ENCODE data around the gene NRL.
"Not testable (repeated sequence)": the region's sequence is repeated elsewhere in the genome, so short reads cannot be mapped to it uniquely, and the experiment has no call there.

The NRL gene

DNA sequence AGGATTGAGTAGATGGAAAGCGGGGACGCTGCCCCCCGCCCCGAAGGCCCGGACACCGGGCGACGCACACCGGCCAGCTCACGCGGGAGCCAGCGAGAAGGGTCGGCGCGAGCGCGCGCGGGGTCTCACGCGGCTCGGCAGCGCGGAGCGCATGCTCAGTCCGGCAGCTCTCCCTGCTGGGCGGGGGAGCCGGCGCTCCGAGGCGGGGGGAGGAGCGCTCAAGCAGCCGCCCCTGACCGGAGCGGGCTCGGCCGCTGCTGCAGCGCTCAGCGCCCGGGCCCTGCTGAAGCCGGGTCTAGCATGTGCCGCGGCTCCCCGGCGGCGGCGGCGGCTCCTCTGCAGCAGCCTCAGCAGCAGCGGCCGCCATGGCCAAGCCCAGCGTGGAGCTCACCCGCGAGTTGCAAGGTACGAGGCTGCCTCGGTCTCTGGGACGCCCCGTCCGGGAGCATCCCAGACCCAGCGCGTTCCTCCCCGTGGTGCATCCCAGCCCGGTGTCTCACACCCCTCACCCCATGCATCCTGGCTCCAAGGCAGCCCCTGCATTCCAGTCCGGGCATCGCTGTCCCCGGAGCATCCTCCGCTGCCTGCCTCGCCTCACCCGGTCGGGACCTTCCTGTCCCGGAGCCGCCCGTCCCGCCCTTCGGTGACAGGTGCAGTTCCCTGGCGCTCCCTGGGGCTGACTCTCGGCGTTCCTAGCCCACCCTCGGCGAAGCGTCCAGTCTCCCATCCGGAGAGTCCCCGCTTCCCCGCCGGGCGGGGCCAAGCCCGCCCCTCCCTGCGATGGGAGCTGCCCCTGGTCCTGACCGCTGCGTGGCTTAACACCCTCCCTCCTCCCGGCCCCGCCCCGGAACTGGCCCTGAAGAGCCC is 62.7 kb downstream of the NRL start, which contains the start of gene CARMIL3:
CARMIL3 (plus strand) TSS at position 221 of the 867 bp plus-strand sequence; CDS start at position 366, 145 bp downstream.
- DNase-seq (ENCODE audit: low spot score), result peak; percentile 83

DNA sequence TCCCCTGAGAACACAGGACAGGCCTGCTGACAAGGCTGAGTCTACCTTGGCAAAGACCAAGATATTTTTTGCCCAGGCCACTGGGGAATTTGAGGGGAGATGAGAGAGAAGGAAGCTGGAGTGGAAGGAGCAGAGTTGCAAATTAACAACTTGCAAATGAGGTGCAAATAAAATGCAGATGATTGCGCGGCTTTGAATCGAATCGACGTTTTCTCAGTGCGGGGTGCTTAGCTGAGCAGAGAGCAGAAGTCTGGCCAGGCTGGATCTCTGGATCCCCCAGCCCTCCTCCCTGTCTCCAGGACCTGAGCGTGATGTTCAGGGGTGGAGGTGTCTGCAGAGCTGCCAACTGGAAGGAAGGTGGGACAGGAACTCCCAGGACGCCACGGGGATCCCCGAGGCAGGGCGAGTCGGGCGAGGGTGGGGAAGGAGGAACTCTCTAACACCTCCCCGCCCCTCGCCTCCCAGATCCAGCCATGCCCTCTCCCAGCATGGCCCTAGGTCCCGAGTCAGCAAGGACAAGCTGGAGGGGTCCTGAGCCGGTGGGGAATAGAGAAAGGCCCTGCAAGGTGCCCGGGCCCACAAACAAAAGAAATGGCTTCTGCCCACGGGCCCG is 63.5 kb downstream of the NRL start:
- DNase-seq (ENCODE audit: low spot score), result no peak

DNA sequence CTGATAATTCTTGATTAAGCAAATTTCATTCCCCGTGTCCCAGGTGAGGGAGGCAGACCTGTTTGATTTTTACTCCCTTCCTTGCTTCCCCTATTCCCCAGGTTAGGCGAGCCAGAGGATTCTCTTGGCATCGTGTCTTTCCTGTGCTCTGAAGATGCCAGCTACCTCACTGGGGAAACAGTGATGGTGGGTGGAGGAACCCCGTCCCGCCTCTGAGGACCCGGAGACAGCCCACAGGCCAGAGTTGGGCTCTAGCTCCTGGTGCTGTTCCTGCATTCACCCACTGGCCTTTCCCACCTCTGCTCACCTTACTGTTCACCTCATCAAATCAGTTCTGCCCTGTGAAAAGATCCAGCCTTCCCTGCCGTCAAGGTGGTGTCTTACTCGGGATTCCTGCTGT is 64.0 kb downstream of the NRL start:
- not testable (repeated sequence) for DNase-seq (ENCODE audit: low spot score)

DNA sequence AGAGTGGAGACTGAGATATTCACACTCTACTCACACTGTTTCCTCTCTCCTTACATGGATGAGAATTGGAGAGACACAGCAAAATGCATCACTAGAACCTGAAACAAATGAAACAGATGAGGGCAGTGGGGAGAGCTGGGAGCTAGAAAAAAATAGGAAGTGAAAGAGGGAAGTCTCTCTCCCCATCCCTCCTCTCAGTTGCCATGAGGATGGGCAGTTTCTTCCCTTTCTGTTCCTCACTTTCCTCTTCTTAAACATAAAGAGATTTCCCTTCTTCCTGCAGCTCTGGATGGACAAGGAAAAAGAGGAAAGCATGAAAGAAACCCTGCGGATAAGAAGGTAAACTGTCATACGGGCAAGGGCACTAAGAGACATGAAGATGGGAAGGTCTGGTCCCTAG is 65.7 kb downstream of the NRL start:
- peak; percentile 3 for DNase-seq (ENCODE audit: low spot score)

DNA sequence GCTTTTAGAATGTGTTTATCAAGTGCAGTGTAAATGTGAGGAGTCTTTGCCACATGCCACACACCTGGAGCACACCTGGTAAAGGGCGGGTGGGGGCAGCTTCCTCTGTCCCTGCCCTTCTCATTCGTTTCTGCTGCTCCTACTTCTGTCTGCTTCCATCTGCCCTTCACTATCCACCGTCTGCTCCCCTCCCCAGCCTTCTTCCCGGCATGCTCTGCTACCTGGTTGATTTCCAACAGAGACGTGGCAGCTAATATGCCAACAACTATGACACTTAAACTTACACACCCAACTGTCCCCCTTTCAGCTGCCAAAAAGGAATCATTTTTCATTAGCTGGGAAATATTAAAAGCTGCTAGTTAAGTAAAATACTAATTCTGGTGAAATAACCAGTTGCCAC is 72.0 kb downstream of the NRL start:
- no peak for DNase-seq (ENCODE audit: low spot score)

DNA sequence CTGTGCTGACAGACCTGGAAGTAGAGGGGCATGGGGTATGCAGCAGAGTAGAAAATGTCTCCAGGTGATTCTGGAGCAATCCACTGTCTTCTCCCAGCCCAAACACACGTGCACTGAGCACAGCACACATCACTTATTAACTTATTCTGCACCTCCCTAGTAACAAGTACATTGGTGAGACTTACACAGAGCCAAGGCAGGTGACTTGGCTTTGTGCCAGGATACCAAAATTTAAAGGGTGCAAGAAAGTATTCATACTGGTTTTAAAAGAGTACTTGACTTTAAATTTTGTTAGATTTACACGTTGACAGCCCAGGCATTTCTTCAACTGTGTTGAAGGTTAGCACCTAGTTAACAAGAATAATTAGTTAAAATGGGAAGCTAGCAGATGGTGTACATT is 74.1 kb downstream of the NRL start:
- no peak for DNase-seq (ENCODE audit: low spot score)

DNA sequence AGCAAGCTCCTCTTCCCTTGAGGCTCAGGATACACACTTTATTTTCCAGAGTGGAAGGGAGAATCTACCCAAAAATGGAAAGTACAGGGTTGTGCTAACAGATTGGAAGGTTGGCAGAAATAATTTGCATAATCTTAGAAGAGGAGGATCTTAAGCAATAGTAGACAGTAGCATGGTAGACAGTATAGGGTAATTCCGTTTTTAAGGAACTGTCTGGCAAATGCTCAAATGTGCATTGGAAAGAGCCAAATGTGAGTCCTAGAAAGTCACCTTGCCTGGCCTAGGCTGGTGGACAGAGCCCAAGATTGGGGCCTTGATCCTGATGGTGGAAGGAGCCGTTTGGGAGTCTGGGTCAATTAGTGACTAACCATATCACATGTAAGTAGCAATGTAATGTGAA is 76.1 kb downstream of the NRL start:
- no peak for DNase-seq (ENCODE audit: low spot score)

DNA sequence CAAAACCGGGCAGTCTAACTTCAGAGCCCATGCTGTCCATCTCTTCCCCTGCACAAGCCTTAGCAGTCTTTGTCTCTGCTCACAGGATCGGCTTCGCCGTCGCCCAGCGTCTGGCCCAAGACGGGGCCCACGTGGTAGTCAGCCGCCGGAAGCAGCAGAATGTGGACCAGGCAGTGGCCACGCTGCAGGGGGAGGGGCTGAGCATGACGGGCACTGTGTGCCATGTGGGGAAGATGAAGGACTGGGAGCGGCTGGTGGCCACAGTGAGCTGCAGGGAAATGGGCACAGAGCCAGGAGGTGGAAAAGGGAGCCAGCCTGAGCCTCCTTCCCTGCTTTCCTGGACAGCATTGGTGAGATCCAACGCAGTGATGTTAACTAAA is 77.1 kb downstream of the NRL start:
- no peak for DNase-seq (ENCODE audit: low spot score)

DNA sequence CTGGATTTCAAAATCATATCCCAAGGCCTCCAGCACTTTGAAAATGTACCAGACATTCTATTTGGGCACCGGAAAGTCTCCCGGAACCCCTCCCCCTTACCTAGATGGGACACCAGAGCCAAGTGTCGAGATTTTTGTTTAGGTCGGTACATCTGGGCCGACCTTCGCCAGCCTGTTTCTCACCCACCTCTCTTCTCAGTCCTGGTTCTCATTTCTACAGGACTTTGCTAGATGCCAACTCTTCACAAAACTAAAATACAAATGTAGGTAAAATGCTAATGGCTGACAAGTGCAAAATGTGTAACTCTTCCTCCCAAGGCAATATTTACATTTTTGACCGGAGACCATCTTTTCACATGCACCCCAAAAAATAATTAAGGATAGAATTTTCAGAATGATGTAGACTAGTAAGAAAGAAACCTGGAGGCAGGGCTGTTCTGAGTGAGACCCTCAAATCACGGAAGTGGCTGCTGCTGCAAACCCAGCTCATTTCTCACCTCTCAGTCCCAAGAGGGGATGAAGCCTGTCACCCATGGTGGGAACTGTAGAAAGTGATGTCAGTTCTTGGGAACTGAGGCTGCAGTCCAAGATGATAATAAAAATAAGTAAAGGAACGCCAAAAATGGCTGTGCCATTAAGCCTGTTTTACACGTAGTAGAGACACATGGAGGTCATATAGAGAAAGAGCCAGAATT is 77.6 kb downstream of the NRL start:
- DNase-seq (ENCODE audit: low spot score), result not testable (repeated sequence)

DNA sequence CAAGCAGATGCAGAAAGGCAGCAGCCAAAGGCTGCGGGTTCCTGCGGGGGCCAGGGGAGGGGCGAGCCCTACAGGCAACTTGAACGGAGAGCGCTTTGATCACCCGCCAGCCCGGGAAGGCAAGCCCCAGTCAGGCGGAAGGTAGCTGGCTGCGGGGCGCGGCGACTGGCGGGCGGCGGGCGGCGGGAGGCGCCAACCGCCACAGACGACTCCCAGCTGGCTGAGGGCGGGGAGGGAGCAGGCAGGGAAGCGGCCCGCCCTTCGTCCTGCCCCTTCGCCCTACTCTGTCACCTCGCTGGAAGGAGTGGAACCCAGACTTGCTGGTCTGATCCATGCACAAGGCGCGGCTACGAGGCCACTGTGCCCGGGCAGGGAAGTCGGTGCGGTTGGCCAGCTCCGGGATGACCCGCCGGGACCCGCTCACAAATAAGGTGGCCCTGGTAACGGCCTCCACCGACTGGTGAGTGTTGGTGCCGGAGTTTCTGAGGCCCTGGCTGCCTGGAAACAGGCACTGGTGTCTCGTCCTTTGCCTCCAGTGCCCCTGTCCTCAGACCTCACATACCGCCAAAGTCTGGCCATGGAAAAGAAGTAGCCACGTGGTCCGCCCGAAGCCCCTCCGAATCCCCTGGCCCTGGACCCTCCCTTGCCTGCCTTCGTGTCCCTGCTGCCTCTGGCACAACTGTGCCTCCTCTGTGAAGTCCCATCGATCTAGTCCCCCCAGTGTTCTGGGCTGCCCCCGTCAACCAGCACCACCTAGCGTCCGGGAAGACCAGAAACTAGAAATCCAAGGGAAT is 78.4 kb downstream of the NRL start:
- DNase-seq (ENCODE audit: low spot score), result peak; percentile 86

DNA sequence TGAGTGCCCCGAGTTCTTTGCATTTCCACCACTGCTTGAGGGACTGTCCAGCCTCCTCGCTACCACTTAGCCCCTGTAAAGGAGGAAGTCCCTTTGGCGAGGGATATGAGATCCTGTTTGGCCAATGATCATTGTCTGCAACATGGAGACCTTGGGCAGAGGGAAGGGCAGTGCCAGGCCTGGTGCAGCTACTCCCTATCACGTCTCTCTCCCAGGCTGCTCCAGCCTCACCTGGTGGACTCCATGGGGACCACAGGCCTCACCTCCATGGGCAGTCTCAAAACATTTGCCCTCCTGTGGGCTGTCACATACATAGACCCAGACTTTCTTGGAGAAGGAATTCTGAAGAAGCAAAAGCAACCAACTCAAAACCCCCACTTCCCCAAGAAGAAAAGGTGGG is 79.0 kb downstream of the NRL start:
- DNase-seq (ENCODE audit: low spot score), result not testable (repeated sequence)

DNA sequence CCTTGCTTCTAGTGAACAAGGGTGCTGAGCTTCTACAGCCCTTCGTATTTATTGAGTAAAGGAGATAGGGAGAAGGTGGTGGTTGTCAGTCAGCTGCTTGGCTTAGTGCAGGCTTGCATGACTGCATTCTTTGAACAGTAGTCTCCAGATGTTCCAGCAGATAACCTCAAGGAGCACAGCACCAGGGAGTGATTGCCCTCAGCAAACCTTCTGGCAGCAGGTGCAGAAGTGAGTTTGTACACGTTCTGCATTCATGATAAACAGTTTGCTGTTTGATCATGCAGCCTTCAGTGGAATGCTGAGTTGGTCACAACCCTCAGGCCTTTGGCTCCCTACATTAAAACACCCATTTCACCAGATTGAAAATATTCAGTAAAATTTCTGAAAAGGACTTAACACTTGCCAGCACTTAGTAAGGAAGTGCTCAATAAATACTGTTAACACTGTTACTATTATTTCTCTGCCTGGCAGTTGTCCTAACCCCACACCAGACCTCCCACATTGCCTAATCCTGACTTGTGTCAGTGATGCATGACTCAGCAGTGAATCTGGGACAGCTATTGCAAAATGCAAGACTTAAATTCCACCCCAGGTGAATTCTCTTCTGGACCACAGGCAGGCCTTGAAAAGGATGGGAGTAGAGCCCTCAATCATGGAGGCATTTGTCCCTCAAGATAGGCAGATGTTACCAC is 81.9 kb downstream of the NRL start:
- DNase-seq (ENCODE audit: low spot score), result no peak

DNA sequence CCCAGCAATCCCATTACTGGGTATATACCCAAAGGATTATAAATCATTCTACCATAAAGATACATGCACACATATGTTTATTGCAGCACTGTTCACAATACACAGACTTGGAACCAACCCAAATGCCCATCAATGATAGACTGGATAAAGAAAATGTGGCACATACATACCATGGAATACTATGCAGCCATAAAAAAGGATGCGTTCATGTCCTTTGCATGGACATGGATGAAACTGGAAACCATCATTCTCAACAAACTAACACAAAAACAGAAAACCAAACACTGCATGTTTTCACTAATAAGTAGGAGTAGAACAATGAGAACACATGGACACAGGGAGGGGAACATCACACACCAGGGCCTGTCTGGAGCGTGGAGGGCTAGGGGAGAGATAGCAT is 83.4 kb downstream of the NRL start:
- not testable (repeated sequence) for DNase-seq (ENCODE audit: low spot score)

DNA sequence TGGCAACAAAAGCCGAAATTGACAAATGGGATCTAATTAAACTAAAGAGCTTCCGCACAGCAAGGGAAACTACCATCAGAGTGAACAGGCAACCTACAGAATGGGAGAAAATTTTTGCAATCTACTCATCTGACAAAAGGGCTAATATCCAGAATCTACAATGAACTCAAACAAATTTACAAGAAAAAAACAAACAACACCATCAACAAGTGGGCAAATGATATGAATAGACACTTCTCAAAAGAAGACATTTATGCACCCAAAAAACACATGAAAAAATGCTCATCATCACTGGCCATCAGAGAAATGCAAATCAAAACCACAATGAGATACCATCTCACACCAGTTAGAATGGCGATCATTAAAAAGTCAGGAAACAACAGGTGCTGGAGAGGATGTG is 85.1 kb downstream of the NRL start:
- DNase-seq (ENCODE audit: low spot score), result not testable (repeated sequence)
